G401 (cell line): Measurements from ENCODE around the gene SLC7A6OS. TPM values are rescaled to one million over a fixed set of nuclear protein-coding genes. Genes with fewer than 3 reads are reported as not detected.
"Not testable (repeated sequence)": the region's sequence is repeated elsewhere in the genome, so short reads cannot be mapped to it uniquely, and the experiment has no call there.

Experiments
- DNase-seq: peaks from one replicate; pipeline ENCODE4 v3.0.0-alpha.2; 2015; ENCODE audit warnings: low spot score
- in situ Hi-C: cut with HindIII; loops from 2 replicates; pipeline ENCODE4 v1.10.0; 2016; ENCODE audit warnings: low sequenced_read_pairs, mixed read lengths
- total RNA-seq: library from RNA; depleted of rRNA; stranded (reverse); fragments of >200 nt; shearing (Covaris generic); gene quantifications from 2 replicates; pipeline ENCODE4 v1.2.3, GENCODE V29; 2014

SLC7A6OS gene
- total RNA-seq, 1 experiment from 2014 or later: 16.7 TPM

DNA sequence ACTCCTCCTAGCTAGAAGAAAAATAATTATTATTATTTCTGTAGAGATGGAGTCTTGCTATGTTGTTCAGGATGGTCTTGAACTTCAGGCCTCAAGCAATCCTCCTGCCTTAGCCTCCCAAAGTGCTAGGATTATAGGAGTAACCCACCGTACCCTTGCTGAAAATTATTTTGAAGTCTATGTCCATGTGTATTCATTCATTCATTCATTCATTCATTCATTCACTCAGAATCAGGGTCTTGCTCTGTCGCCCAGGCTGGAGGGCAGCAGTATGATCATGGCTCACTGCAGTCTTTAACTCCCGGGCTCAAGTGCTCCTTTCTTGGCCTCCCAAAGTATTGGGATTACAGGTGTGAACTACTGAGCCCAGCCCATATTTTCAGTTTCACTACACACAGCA, 4.1 kb downstream of the SLC7A6OS start:
- in situ Hi-C loops: no loop called here
- DNase-seq: no peak

DNA sequence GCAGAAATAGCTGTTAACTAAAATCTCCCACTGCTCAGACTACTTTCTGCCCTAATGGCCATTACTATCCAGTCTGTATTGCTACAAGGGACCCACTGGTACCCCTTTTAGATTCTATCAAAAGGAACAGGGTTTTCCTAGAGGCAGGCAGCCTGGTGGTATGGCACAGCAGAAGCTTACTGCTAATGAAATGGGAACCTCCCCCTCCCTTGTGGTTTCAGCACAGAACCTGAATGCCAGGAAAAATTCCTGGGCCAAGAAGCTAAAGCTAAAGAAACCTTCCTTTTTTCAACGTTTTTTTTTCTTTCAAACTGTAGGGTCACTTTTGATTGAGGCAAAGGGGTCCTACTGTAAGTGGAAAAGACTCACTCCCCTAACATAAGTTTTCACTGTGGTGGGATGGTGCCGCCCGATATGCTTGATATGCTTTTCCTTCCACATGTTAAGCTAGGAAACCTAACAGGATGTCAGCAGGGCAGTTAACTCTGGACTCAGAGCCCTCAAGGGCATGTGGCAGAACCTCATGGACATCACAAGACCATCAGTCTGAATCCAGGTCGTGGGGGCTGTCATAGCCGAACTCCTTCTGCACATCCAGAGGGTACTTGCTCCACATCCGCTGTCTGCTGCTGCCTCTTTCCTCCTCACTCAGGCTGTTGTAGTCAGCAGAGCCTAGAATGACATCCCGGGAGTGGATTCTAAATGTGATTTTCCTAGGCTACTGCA, 9.8 kb downstream of the SLC7A6OS start:
- in situ Hi-C loops: no loop called here
- DNase-seq: no peak

DNA sequence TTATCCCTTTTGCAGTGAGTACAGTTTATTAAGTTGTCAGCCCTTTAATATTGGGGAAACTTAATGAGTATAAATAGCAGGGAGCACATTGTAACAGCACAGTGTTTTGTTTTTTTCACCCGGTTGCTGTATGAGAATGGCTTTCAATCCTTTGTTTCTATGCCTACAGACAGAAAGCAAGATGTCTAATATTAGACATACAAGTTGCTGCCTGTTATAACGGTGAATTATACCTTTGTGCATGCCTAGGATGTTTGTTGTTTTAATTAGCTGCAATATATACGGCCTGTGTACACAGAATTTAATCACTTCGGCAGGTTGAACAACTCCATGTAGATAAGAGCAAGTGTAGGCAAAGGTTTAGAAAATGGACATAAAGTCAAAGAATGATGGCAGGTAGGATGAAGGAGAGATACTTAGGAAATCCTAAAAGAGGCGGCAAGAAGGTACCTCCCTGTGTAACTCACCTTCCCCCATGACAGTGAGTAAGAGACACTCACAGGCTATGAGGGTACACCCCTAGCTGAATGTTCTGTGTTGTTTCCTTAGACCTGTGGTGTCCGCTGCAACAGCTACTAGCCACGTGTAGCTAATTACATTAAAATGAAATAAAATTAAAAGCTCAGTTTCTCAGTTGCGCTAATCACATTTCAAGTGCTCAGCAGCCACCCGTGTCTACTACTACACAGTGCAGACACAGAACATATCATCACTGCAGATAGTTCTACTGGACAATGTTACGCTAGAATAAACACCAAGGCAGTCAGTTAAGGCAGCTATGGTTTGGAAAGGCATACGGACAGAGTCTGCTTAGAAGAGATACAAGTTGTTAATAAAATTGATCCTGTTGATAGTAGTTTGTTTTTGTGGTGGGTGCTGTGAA, 10.9 kb downstream of the SLC7A6OS start:
- in situ Hi-C loops: no loop called here
- DNase-seq: no peak

DNA sequence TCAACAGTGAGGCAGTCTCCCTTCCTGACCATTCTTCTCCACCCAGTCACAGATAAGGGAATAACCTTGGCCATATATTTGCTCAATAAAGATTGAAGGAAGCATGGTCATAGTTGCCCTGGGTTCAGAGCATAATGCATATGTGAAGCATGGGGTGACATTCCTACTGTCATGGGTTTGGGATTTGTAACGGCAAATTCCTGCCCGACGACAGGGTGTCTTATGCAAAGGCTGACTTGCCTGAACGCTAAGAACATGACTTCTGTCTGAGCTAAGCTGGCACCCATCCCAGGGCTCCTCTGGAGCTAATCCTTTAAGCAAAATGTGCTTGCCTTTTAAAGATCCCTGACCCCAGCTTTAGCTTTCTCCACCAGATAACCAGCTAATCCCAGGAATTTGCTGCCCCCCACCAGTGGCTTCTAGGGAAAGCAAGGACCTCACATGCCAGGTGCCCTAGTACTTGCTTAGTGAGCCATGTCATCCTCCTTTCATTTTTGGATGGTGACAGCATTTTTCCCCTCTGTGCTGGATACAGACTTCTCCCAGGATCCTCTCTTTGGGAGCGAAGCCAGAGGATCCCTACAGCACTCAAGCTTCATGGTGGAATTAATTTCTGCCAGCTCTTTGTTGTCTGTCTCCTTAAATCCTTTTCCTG, 11.7 kb downstream of the SLC7A6OS start:
- peak; percentile 88 for DNase-seq
- in situ Hi-C loops: no loop called here

DNA sequence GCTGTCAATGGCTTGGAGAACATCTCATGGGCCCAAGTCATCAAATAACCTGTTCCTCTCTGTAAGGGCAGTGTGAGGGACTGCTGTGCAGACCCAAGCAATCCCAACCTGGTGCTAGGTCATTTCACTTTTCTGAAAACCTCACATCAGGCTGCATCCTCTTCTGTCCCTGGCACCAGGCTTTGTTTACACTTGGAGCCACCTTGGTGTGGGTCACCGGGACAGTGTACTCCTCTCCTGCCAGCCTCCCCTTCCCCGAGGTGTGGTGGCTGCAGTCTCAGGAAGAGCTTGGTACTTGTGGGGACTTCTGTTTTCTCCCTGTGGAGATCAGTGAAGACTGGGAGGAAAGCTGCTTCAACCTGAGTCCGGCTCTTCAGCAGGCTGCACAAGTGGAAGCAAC, 12.4 kb downstream of the SLC7A6OS start:
- in situ Hi-C loops: no loop called here

DNA sequence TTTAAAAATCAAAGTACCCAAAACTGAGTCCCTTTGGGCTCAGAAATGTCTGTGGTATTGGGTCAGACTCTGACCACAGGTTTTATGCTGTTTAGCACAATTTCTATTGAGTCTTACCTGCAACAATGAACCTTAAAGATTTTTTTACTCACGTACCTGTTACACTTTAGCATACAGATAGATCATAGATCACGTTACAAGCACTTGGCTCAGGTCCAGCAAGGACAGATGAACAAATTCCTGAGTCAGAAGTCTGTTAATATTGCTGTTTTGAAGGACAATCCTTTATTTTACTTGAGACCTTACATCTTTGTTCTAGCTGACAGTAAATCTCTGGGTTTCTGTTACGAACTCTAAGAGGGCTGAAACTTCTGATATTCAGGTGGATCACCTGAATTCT, 12.8 kb downstream of the SLC7A6OS start:
- peak; percentile 22 for DNase-seq
- in situ Hi-C loops: no loop called here

More for the DNA sequence above, 12.4 kb downstream of the SLC7A6OS start:
- no peak for DNase-seq

DNA sequence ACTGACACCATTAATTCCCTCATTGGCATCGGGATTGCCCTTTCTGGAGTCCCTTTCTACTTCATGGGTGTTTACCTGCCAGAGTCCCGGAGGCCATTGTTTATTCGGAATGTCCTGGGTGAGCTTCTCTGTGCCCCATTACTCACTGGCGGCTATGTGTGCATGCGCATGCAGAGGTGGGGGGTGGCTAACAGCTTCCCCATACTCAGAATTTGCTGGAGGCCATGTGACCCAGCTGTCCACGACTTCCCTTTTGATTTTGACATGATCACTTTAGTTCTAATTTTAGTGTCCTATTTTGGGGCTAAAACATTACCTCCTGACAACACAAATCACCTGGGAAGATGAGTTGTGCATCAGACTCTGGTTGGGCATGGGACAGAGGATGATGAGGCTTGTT, 14.1 kb downstream of the SLC7A6OS start:
- DNase-seq: no peak
- in situ Hi-C loops: no loop called here

DNA sequence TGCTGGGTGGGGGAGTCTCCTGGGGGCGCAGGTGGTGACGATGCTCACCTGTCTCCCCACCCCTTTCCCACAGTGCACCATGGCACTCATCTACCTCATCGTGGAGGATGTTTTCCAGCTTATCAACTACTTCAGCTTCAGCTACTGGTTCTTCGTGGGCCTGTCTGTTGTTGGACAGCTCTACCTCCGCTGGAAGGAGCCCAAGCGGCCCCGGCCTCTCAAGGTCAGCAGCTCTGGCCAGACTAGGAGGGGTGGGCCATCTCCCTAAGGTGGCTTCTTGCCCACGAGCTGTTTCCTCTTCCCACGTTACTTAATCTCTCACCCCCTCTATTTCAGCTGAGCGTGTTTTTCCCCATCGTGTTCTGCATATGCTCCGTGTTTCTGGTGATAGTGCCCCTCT, 14.5 kb downstream of the SLC7A6OS start:
- no peak for DNase-seq
- in situ Hi-C loops: no loop called here

DNA sequence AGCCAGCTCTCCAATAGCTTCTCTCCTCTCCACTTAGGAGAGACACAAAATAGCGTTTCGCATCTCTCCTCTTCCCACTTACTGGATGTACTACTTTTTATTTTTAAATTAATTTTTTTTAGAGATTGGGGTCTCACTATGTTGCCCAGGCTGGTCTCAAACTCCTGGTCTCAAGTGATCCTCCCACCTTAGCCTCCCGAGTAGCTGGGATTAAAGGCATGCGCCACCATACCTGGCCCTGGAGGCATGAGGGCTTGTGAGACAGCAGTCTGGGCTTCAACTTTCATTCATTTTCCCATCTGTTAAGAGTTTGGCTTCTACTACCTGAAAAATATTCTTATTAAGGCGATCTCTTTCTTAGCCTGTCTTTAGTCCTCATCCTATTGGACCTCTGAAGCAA, 18.3 kb downstream of the SLC7A6OS start:
- in situ Hi-C loops: no loop called here
- DNase-seq: no peak

DNA sequence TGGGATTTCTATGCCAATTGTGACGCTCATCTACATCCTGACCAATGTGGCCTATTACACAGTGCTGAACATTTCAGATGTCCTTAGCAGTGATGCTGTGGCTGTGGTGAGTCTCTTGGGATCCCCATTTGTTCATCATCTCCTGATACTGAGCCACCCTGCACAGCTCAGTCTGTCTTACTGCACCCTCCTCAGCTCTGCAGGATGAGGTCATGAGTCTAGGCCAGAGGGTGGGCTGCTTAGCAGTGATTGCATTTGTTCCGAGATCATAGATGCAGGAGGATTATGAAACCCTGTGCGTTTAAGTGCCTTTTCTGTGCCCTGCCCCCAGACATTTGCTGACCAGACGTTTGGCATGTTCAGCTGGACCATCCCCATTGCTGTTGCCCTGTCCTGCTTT, 19.5 kb downstream of the SLC7A6OS start:
- no peak for DNase-seq
- in situ Hi-C loops: no loop called here

DNA sequence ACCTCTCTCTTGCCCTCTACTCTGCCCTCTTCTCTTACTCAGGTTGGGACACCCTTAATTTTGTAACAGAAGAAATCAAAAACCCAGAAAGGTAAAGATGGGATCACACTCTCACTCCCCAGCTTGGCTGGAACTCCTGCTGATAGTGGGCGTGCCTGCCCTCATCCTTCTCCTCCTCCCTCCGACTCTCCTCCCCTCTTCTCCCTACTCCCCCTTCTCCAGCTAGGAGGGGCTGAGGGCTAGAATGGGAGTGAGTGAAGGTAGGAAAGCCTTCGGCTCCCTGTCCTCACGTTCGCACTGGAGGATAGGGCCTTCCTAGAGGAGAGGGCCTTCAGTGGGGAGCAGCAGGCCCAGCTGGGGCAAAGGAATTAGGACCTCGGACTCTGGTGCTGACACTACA, 20.3 kb downstream of the SLC7A6OS start:
- in situ Hi-C loops: no loop called here
- no peak for DNase-seq

DNA sequence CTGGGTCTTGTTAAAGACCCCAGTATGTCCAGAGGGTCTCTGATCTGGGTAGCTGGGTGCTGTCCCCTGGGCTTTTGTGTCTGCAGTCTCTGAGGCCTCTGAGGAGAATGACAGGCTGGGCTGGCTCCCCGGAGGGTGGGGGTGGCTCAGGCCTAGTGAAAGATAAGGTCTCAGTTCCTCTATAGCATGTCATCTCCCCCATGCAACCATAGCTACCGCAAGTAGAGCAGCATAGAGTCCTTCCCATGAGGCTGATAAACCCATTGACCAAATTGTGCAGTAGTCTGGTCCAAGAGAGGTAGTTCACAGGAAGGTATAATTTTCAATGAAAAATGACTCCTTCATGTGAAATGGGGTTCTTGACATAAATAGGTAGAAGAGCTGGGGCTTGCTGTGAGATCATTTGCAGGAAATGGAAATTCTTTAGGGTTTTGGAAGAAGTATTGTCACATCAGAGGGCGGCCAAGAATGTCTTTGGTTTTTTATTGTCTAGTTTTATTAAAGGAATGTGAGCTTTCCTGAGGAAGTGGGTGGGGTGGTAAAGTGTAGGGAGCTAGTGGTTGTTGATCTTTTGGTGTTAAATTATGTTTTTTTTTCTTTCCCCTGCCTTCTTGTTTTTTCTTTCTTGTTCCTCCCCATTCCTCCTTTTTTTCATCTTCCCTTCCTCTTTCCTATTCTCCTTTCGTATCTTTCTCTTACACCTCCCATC, 21.0 kb downstream of the SLC7A6OS start:
- no peak for DNase-seq
- in situ Hi-C loops: no loop called here

DNA sequence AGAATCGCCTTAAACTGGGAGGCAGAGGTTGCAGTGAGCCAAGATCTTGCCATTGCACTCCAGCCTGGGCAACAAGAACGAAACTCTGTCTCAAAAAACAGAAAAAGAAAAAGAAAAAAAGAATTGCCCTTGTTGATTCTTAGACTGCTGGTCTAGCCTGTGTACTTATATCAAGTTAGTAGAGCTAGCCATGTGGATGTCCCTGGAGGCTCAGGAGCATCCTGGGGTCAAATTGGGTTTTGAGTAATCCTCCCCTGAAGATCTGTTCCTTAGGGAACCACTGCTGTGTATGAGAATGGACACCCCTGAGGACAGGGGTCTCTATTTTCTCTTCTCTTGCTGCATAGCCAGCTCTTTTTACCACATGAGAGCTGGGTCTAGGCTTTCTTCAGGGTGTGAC, 21.5 kb downstream of the SLC7A6OS start:
- in situ Hi-C loops: no loop called here

DNA sequence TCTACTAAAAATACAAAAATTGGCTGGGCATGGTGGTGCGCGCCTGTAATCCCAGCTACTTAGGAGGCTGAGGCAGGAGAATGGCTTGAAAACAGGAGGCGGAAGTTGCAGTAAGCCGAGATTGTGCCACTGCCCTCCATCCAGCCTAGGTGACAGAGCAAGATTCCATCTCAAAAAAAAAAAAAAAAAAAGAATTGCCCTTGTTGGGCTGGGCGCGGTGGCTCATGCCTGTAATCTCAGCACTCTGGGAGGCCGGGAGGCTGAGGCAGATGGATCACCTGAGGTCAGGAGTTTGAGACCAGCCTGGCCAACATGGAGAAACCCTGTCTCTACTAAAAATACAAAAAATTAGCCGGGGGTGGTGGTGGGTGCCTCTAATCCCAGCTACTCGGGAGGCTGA, 21.9 kb downstream of the SLC7A6OS start:
- DNase-seq, in situ Hi-C loops: not testable (repeated sequence)

More for the DNA sequence above, 21.5 kb downstream of the SLC7A6OS start:
- DNase-seq: no peak

DNA sequence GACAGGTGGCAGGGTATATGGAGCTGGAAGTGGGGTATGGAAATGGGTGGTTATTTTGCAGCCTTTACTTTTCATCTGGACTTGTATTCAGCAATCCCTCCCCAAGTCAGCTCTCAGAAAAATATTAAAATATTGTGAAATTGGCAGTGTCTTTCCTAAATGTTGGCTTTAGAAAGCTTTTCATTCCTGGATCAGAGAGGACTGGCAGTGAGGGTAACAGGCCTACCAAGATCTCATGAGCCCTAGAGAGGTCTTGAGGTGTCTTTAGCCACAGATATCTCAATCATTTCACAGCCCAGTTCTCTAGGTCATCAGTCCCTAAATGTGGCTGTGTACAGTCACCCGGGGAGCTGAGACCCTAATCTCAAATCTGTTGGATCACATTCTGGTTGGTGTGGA, 22.5 kb downstream of the SLC7A6OS start:
- in situ Hi-C loops: no loop called here
- no peak for DNase-seq

DNA sequence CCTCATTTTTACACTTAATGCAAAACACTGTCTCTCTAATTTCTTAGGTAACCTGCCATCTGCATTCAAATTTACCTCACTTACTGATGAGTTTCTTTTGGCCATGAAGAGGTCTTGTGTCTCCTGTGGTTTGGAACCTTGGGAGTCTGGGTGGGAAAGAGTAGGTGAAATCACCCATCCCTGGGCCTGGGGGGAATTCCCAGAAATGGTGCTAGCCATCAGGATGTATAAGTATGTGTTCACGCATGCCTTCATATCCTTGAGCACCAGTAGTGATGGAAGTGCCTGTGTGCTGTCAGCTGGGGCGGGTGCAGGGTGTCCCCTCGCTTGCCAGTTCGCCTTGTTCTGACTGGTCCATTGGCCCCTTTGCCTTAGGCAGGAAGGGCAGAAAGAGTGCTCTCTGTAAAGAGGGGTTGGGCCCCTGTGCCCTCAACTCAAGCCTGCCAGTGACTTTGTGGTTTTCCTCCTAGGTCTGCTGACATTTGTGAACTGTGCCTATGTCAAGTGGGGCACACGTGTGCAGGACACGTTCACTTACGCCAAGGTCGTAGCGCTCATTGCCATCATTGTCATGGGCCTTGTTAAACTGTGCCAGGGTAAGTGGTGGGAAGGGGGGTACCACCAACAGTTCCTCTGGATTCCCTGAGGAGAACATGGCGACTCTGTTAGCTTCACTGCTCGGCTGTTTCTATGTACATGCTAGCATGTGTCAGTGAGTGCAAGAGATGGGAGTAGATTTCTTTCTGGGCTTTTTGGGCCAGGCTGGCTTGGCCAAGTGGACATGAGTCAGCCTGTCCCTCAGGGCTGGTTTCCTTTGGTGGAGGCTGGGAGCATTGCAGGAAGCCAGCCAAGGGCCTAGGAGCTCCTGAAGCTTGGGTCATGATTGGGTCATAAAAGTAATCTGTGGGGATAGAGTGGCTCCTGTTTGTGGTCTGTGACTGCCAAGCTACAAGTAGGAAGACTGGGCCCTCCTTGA, 23.2 kb downstream of the SLC7A6OS start:
- in situ Hi-C loops: no loop called here
- no peak for DNase-seq

DNA sequence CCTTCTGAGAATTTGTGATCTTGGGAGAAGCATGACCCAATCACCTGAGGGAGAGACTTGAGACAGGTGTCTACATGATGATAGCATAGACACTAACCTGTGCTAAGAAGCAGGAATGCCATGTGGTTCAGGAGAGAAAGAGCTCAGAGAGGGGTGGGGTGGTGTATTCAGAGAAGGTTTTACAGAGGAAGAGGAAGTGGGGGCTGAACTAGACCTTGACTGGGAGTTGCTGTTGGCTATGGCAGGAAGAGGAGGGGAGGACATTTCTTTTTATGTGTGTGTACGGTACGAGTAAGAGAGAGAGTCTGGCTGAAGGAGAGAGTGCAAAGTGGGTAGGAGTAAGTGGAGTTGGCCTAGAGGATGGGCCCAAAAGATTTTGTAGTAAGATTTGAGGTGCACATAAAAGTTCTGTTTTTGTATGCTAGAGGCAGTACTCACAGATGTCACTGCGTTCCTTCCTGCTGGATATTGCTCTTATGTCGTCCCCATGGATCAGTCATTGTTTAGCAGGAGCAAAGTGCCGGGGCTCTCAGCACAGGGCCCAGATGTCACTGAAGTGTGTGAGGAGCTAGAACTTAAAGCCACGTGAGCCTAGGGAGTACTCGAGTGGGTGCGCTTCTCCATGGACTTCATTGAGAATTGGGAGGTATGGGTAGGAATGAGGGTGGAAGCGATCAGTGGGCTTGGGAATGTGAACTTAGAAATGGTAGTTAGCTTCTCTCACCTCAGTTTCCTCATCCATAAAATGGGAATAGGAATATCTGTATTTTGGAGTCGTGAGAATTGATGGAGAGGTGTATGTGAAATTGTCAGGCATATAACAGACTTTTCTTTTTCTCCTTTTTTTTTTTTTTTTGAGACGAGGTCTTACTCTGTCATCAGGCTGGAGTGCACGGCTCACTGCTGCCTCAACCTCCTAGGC, 24.3 kb downstream of the SLC7A6OS start:
- DNase-seq: no peak
- in situ Hi-C loops: no loop called here
